H9 (cell line): ENCODE measurements around the gene EPB41L4B. TPM values are rescaled to one million over a fixed set of nuclear protein-coding genes. Genes with fewer than 3 reads are reported as not detected.

Source experiments
- DNase-seq: peaks from one replicate; pipeline ENCODE4 v3.0.0-alpha.2; 2017
- H2AFZ ChIP-seq: one replicate; pipeline ENCODE4 v1.6.1; 2013; ENCODE audit warnings: mild to moderate bottlenecking, low read length, control low read depth, moderate library complexity
- H2AK5ac ChIP-seq: 2 replicates; pipeline ENCODE4 v1.6.1; 2013; ENCODE audit warnings: low read length, control low read depth, mixed read lengths; ENCODE audit not compliant: insufficient read length
- H2BK120ac ChIP-seq: one replicate; pipeline ENCODE4 v1.6.1; 2013; ENCODE audit warnings: low read depth, mild to moderate bottlenecking, low read length, control low read depth, inconsistent platforms; ENCODE audit not compliant: poor library complexity, severe bottlenecking
- H2BK12ac ChIP-seq: 2 replicates; pipeline ENCODE4 v1.6.1; 2013; ENCODE audit warnings: low read length, control low read depth, mixed read lengths, low read depth; ENCODE audit not compliant: insufficient read length
- H2BK15ac ChIP-seq: 2 replicates; pipeline ENCODE4 v1.6.1; 2013; ENCODE audit warnings: low read depth, low read length, control low read depth
- H2BK20ac ChIP-seq: one replicate; pipeline ENCODE4 v1.6.1; 2013; ENCODE audit warnings: low read depth, mild to moderate bottlenecking, low read length, control low read depth, inconsistent platforms; ENCODE audit not compliant: poor library complexity, severe bottlenecking
- H2BK5ac ChIP-seq: 2 replicates; pipeline ENCODE4 v1.6.1; 2013; ENCODE audit warnings: low read length, control low read depth, mixed read lengths; ENCODE audit not compliant: insufficient read length
- H3K14ac ChIP-seq: 2 replicates; pipeline ENCODE4 v1.6.1; 2013; ENCODE audit warnings: low read length, control low read depth; ENCODE audit not compliant: insufficient read depth
- H3K18ac ChIP-seq: 2 replicates; pipeline ENCODE4 v1.6.1; 2013; ENCODE audit warnings: low read depth, mild to moderate bottlenecking, mixed read lengths, low read length, control low read depth; ENCODE audit not compliant: insufficient read length
- H3K23ac ChIP-seq: 2 replicates; pipeline ENCODE4 v1.6.1; 2013; ENCODE audit warnings: low read length, control low read depth, mixed read lengths, low read depth; ENCODE audit not compliant: insufficient read length
- H3K23me2 ChIP-seq: 2 replicates; pipeline ENCODE4 v1.6.1; 2013; ENCODE audit warnings: low read depth, mild to moderate bottlenecking, mixed read lengths, low read length, control low read depth; ENCODE audit not compliant: insufficient read length, poor library complexity, severe bottlenecking
- H3K27ac ChIP-seq: 2 replicates; pipeline ENCODE4 v1.5.1; 2013; ENCODE audit warnings: low read length, control low read depth, mixed read lengths, low read depth; ENCODE audit not compliant: insufficient read length
- H3K27me3 ChIP-seq: 2 replicates; pipeline ENCODE4 v1.6.1; 2013; ENCODE audit warnings: low read length, control low read depth, inconsistent platforms; ENCODE audit not compliant: insufficient read depth
- H3K4ac ChIP-seq: 2 replicates; pipeline ENCODE4 v1.6.1; 2013; ENCODE audit warnings: low read depth, mild to moderate bottlenecking, control low read depth, inconsistent platforms, low read length, moderate library complexity
- H3K4me1 ChIP-seq: 2 replicates; pipeline ENCODE4 v1.6.1; 2013; ENCODE audit warnings: low read length, control low read depth, inconsistent platforms; ENCODE audit not compliant: insufficient read depth
- H3K4me2 ChIP-seq: 2 replicates; pipeline ENCODE4 v1.6.1; 2013; ENCODE audit warnings: low read length, control low read depth, mixed read lengths; ENCODE audit not compliant: insufficient read length, insufficient read depth
- H3K56ac ChIP-seq: 2 replicates; pipeline ENCODE4 v1.6.1; 2013; ENCODE audit warnings: low read depth, mild to moderate bottlenecking, mixed read lengths, low read length, control low read depth; ENCODE audit not compliant: insufficient read length
- H3K79me1 ChIP-seq: 2 replicates; pipeline ENCODE4 v1.6.1; 2013; ENCODE audit warnings: low read depth, mild to moderate bottlenecking, moderate library complexity, low read length, control low read depth, inconsistent platforms; ENCODE audit not compliant: insufficient read depth, poor library complexity, severe bottlenecking
- H3K79me2 ChIP-seq: 2 replicates; pipeline ENCODE4 v1.6.1; 2013; ENCODE audit warnings: low read length, control low read depth, inconsistent platforms; ENCODE audit not compliant: insufficient read depth
- H3K9ac ChIP-seq: 2 replicates; pipeline ENCODE4 v1.6.1; 2013; ENCODE audit warnings: low read length, control low read depth, mixed read lengths; ENCODE audit not compliant: insufficient read length; ENCODE audit errors: extremely low read depth
- H3K9me3 ChIP-seq: one replicate; pipeline ENCODE4 v1.6.1; 2013; ENCODE audit warnings: low read depth, low read length, inconsistent platforms; ENCODE audit not compliant: control insufficient read depth
- H3T11ph ChIP-seq: one replicate; pipeline ENCODE4 v1.6.1; 2013; ENCODE audit warnings: mild to moderate bottlenecking, low read length, control low read depth, inconsistent platforms
- H4K20me1 ChIP-seq: one replicate; pipeline ENCODE4 v1.6.1; 2013; ENCODE audit not compliant: control insufficient read depth, insufficient read length, insufficient read depth
- H4K5ac ChIP-seq: 2 replicates; pipeline ENCODE4 v1.6.1; 2013; ENCODE audit warnings: low read depth, mild to moderate bottlenecking, mixed read lengths, low read length, control low read depth; ENCODE audit not compliant: insufficient read length
- H4K8ac ChIP-seq: replicated peaks from 2 replicates; pipeline ENCODE4 v1.6.1; 2013; ENCODE audit warnings: low read length, control low read depth, mixed read lengths, low read depth; ENCODE audit not compliant: insufficient read length
- H4K91ac ChIP-seq: 2 replicates; pipeline ENCODE4 v1.6.1; 2013; ENCODE audit warnings: low read depth, mild to moderate bottlenecking, moderate library complexity, mixed read lengths, low read length, control low read depth; ENCODE audit not compliant: insufficient read length
- H3K27ac Mint-ChIP-seq, 3 experiments: 2 replicates in 2 of 3; 3 replicates in 1 of 3; pipeline ENCODE4 v1.8.0; 2020 to 2021; ENCODE audit warnings: mixed read lengths in 3 of 3, mild to moderate bottlenecking in 1 of 3, moderate library complexity in 1 of 3
- H3K27me3 Mint-ChIP-seq: 2 replicates; pipeline ENCODE4 v1.8.0; 2021; ENCODE audit warnings: low read depth, mild to moderate bottlenecking, moderate library complexity, mixed read lengths
- H3K36me3 Mint-ChIP-seq, 3 experiments: 2 replicates in 2 of 3; 3 replicates in 1 of 3; pipeline ENCODE4 v1.8.0; 2020 to 2021; ENCODE audit warnings: low read depth in 3 of 3, mixed read lengths in 3 of 3; ENCODE audit not compliant: insufficient read depth in 1 of 3
- H3K4me1 Mint-ChIP-seq, 2 experiments: 2 replicates each; pipeline ENCODE4 v1.8.0; 2020; ENCODE audit warnings: mixed read lengths in 2 of 2
- H3K4me3 Mint-ChIP-seq, 2 experiments: 2 replicates in 1 of 2; 3 replicates in 1 of 2; pipeline ENCODE4 v1.8.0; 2020 to 2021; ENCODE audit warnings: mild to moderate bottlenecking in 2 of 2, mixed read lengths in 2 of 2, moderate library complexity in 1 of 2
- H3K9me3 Mint-ChIP-seq, 2 experiments: 2 replicates in 1 of 2; 3 replicates in 1 of 2; pipeline ENCODE4 v1.8.0; 2020; ENCODE audit warnings: mild to moderate bottlenecking in 2 of 2, mixed read lengths in 2 of 2, moderate library complexity in 1 of 2
- CTCF ChIP-seq: fragments of 200-600 bp; sonication (generic); conservative IDR thresholded peaks from 3 replicates; pipeline ENCODE4 v1.8.0; 2021; ENCODE audit warnings: antibody characterized with exemption, mild to moderate bottlenecking
- WGBS: extraction: QIAGEN DNeasy Blood & Tissue Kit; methylation state at CpG from one replicate; pipeline ENCODE4 v1.1.7; 2013; ENCODE audit warnings: missing lambda C conversion rate, low lambda C conversion rate, mixed read lengths; ENCODE audit not compliant: insufficient read length; ENCODE audit errors: extremely low coverage; 5-methylcytosine and 5-hydroxymethylcytosine counted together
- total RNA-seq: library from RNA; stranded (reverse); gene quantifications from 2 replicates; pipeline ENCODE4 v1.2.1, GENCODE V29; 2021

Gene EPB41L4B
- total RNA-seq, 1 experiment from 2014 or later: 18.9 TPM

DNA sequence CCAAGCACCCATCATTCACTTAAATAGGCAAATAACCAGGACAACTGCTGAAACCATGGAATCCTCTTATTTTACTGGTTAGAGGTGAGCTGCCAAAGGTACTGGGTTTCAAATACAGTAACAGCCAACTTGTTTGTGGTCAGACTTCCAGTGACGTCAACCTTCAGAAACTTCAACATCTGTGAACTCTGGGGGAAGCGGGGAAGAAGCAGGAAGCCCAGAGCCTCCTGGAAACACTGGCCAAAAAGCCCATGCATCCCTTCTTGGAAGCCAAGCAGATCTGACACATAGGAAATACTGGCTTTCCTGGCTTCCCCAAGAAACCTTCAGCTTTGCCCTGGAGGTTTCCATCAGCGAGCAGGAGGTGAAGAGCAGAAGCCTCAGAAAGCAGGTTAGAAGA is 148.9 kb downstream of the EPB41L4B start:
- WGBS: no CpG with 5 or more reads among the region's 3 CpGs
- Mint-ChIP-seq H3K27ac (no peak overlapping the region), H3K4me3 (no peak overlapping the region), H3K4me1 (peaks cover 2 to 4% of the 10 kb centered on the region in 2 experiments; a peak in 1 of 4 replicates), H3K9me3 (no peaks in the 10 kb centered on the region), H3K27me3 (peaks cover 23% of the 10 kb centered on the region), H3K36me3 (no peaks in the 10 kb centered on the region)
- H2BK12ac ChIP-seq: no peak overlapping the region
- no peak overlapping the region for H2AK5ac ChIP-seq
- no peaks in the 10 kb centered on the region for H3K79me2 ChIP-seq
- H3K23ac ChIP-seq: no peak overlapping the region
- H3K23me2 ChIP-seq: no peaks in the 10 kb centered on the region
- H3K4me2 ChIP-seq: no peak overlapping the region
- no peaks in the 10 kb centered on the region for H3K9me3 ChIP-seq
- H4K5ac ChIP-seq: no peak overlapping the region
- H3K4ac ChIP-seq: no peak overlapping the region
- H2BK15ac ChIP-seq: no peak overlapping the region
- H3K14ac ChIP-seq: no peak overlapping the region
- no peaks in the 10 kb centered on the region for H3K4me1 ChIP-seq
- no peak overlapping the region for H3K56ac ChIP-seq
- no peak overlapping the region for H2BK120ac ChIP-seq
- no peak overlapping the region for H3K27ac ChIP-seq
- no peak for TF ChIP-seq CTCF
- no peak overlapping the region for H2AFZ ChIP-seq
- H4K20me1 ChIP-seq: no peaks in the 10 kb centered on the region
- no peak for DNase-seq
- H2BK5ac ChIP-seq: no peak overlapping the region
- no peak overlapping the region for H4K91ac ChIP-seq
- H3K18ac ChIP-seq: no peak overlapping the region
- no peaks in the 10 kb centered on the region; the same call in 1 of the 2 replicates for H3K27me3 ChIP-seq
- no peak overlapping the region for H2BK20ac ChIP-seq
- no peak overlapping the region for H3K9ac ChIP-seq
- H3T11ph ChIP-seq: no peak overlapping the region
- H3K79me1 ChIP-seq: no peaks in the 10 kb centered on the region
- H4K8ac ChIP-seq: no peak overlapping the region
